H1 (cell line): Measurements from ENCODE around the gene SYVN1. TPM values are rescaled to one million over a fixed set of nuclear protein-coding genes. Genes with fewer than 3 reads are reported as not detected.

Experiments
- BACH1 ChIP-seq: IDR thresholded peaks from 2 replicates; pipeline ENCODE4 v1.6.1; 2012; ENCODE audit warnings: low read length, improper control_type of control experiment
- BCL11A ChIP-seq, 2 experiments: IDR thresholded peaks; one replicate each; pipeline ENCODE4 v1.6.1; 2011; ENCODE audit warnings: low read depth in 2 of 2, low read length in 2 of 2, mild to moderate bottlenecking in 2 of 2
- CHD1 ChIP-seq: IDR thresholded peaks from 2 replicates; pipeline ENCODE4 v1.6.1; 2012; ENCODE audit warnings: low read depth, low read length, improper control_type of control experiment
- CHD2 ChIP-seq: IDR thresholded peaks from 2 replicates; pipeline ENCODE4 v1.6.1; 2012; ENCODE audit warnings: low read length, improper control_type of control experiment
- CTCF ChIP-seq, 3 experiments: IDR thresholded peaks; 1 replicate in 2 of 3; 2 replicates in 1 of 3; pipeline versions ENCODE4 v1.5.1 to v1.6.1; 2011; ENCODE audit warnings: low read length in 3 of 3, mild to moderate bottlenecking in 3 of 3, inconsistent platforms in 2 of 3, low read depth in 1 of 3, moderate library complexity in 1 of 3; ENCODE audit not compliant: insufficient read depth in 1 of 3; ENCODE audit errors: control extremely low read depth in 1 of 3
- GABPA ChIP-seq: IDR thresholded peaks from 2 replicates; pipeline ENCODE4 v1.6.1; 2011; ENCODE audit warnings: mild to moderate bottlenecking, low read length, moderate library complexity, borderline replicate concordance; ENCODE audit not compliant: insufficient read depth
- GTF2F1 ChIP-seq: IDR thresholded peaks from 2 replicates; pipeline ENCODE4 v1.6.1; 2012; ENCODE audit warnings: low read depth, low read length, improper control_type of control experiment, borderline replicate concordance
- MAFK ChIP-seq: IDR thresholded peaks from 2 replicates; pipeline ENCODE4 v1.6.1; 2012; ENCODE audit warnings: low read depth, mild to moderate bottlenecking, improper control_type of control experiment, low read length
- NANOG ChIP-seq: IDR thresholded peaks from 2 replicates; pipeline ENCODE4 v1.6.1; 2011; ENCODE audit warnings: low read length, low read depth, mild to moderate bottlenecking, inconsistent platforms; ENCODE audit not compliant: insufficient read depth, poor library complexity, severe bottlenecking
- PHF8 ChIP-seq: fragments of 200-600 bp; sonication (generic); conservative IDR thresholded peaks from 2 replicates; pipeline ENCODE4 v1.7.1; 2012; ENCODE audit warnings: low read depth, mild to moderate bottlenecking, inconsistent platforms, low read length, moderate library complexity
- POU5F1 ChIP-seq: IDR thresholded peaks from 2 replicates; pipeline ENCODE4 v1.6.1; 2011; ENCODE audit warnings: low read depth, mild to moderate bottlenecking, low read length, moderate library complexity
- RBBP5 ChIP-seq: IDR thresholded peaks from 2 replicates; pipeline ENCODE4 v1.7.1; 2012; ENCODE audit warnings: low read depth, mild to moderate bottlenecking, inconsistent platforms, low read length, moderate library complexity, borderline replicate concordance
- RXRA ChIP-seq: IDR thresholded peaks from 2 replicates; pipeline ENCODE4 v1.6.1; 2011; ENCODE audit warnings: low read depth, mild to moderate bottlenecking, low read length, moderate library complexity; ENCODE audit not compliant: insufficient read depth
- SIX5 ChIP-seq: IDR thresholded peaks from 2 replicates; pipeline ENCODE4 v1.6.1; 2011; ENCODE audit warnings: mild to moderate bottlenecking, low read depth, low read length
- SP2 ChIP-seq: IDR thresholded peaks from 2 replicates; pipeline ENCODE4 v1.6.1; 2012; ENCODE audit warnings: mild to moderate bottlenecking, low read length, inconsistent platforms
- SP4 ChIP-seq: IDR thresholded peaks from 2 replicates; pipeline ENCODE4 v1.6.1; 2012; ENCODE audit warnings: low read length, inconsistent platforms
- SUZ12 ChIP-seq: fragments of 200-600 bp; sonication (generic); IDR thresholded peaks from 2 replicates; pipeline ENCODE4 v1.6.1; 2012; ENCODE audit warnings: mild to moderate bottlenecking, inconsistent platforms, low read length, moderate library complexity, mixed read lengths
- TCF12 ChIP-seq: IDR thresholded peaks from 2 replicates; pipeline ENCODE4 v1.6.1; 2011; ENCODE audit warnings: low read depth, mild to moderate bottlenecking, low read length
- TEAD4 ChIP-seq: IDR thresholded peaks from 2 replicates; pipeline ENCODE4 v1.6.1; 2012; ENCODE audit warnings: low read depth, low read length, inconsistent platforms, mixed read lengths
- USF2 ChIP-seq: IDR thresholded peaks from 2 replicates; pipeline ENCODE4 v1.6.1; 2011; ENCODE audit warnings: low read length, improper control_type of control experiment
- ZNF274 ChIP-seq: IDR thresholded peaks from 2 replicates; pipeline ENCODE4 v1.7.0; 2012; ENCODE audit warnings: low read length, borderline replicate concordance; ENCODE audit errors: extremely low read depth
- polyA plus RNA-seq, 7 experiments: library from polyadenylated mRNA; depleted of rRNA in 3 of 7; stranded (reverse) in 5 of 7; unstranded in 2 of 7; fragments of >200 nt in 5 of 7; fragments of 200-250 nt in 2 of 7; gene quantifications; 1 replicate in 5 of 7; 2 replicates in 1 of 7; 4 replicates in 1 of 7; pipeline versions ENCODE4 v1.2.1 to v1.2.3, GENCODE V29; 2011 to 2013; ENCODE audit warnings: missing spikeins in 2 of 7, mixed read lengths in 2 of 7
- total RNA-seq: library from RNA; stranded (reverse); fragmentation: NEBNext Ultra II Directional; extraction: Animal tissue kit (Norgen Biotek cat#: 25700); gene quantifications from 2 replicates; pipeline ENCODE4 v1.2.1, GENCODE V29; 2021

Gene SYVN1
- total and polyA plus RNA-seq, 2 of the 8 experiments (the other 6 are each of a cell fraction or from before 2014, with no cell fraction given): 27.8 to 29.4 TPM

GRCh38 chr11:65134240-65134951 lies at the start of gene SYVN1 (continued):
- no peak for TF ChIP-seq TEAD4
- TF ChIP-seq BCL11A (IDR thresholded peaks at IDR 0.05; ENCODE audit: low read depth in 2 of 2, low read length in 2 of 2): no peak
- no peak for TF ChIP-seq USF2
- no peak for TF ChIP-seq SP2
- peak; percentile 87 for TF ChIP-seq PHF8
- peak; percentile 92 for TF ChIP-seq GABPA
- TF ChIP-seq CHD2: 0 out of 2 replicates have a peak, but pooled peaks have one; percentile 44
- TF ChIP-seq ZNF274: no peak
- TF ChIP-seq SIX5: no peak; the same call in 1 of the 2 replicates
- TF ChIP-seq TCF12: 0 out of 2 replicates have a peak, but pooled peaks have one; percentile 1
- no peak for TF ChIP-seq GTF2F1
- peak; percentile 71 for TF ChIP-seq RBBP5
- no peak for TF ChIP-seq POU5F1
- TF ChIP-seq BACH1: no peak
- no peak for TF ChIP-seq NANOG
- no peak for TF ChIP-seq CTCF (IDR thresholded peaks at IDR 0.05; ENCODE audit: control extremely low read depth in 1 of 3, insufficient read depth in 1 of 3, low read depth in 1 of 3, low read length in 3 of 3)
- peak; percentile 91 for TF ChIP-seq CHD1
- no peak; the same call in 1 of the 2 replicates for TF ChIP-seq SP4
- no peak for TF ChIP-seq MAFK
- TF ChIP-seq RXRA: no peak
- no peak for TF ChIP-seq SUZ12
